GM19099 (cell line): Measurements from ENCODE around the gene DCC.

Experiments used
- POLR2A ChIP-seq: IDR thresholded peaks from 3 replicates; pipeline ENCODE4 v1.6.1; 2011; ENCODE audit warnings: low read depth; ENCODE audit not compliant: insufficient read length; ENCODE audit errors: extremely low read depth

DCC gene

GRCh38 chr18:53254265-53254664 is 914.3 kb downstream of the DCC start:
- TF ChIP-seq POLR2A = no peak

DNA sequence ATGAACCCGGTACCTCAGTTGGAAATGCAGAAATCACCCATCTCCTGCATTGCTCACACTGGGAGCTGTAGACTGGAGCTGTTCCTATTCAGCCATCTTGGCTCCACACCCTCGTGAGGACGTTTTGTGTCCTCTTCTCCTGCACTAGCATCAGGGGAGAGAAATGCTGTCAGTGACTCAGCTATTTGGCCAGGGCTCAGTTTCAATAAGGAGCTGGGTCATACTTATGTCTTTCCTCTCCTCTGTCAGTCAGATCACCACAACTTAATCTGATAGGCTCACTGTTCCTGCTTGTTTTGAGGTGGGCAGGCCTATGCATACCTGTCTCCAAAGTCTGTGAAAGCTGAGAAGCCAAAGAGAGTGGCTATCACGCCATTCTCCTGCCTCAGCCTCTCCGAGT is 921.2 kb downstream of the DCC start:
- no peak for TF ChIP-seq POLR2A

DNA sequence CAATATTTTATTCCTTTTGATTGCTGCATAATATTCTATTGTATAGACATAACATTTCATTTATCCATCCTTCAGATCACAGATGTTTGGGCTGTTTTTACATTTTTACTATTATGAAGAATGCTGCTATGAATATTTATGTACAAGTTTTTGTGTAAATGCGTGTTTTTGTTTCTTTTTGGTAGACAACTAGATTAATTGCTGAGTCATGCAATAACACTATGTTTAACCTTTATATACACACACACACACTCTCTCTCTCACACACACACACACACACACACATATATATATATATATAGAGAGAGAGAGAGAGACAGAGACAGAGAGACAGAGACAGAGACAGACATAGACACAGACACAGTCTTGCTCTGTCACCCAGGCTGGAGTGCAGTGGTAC is 926.9 kb downstream of the DCC start:
- TF ChIP-seq POLR2A = no peak

DNA sequence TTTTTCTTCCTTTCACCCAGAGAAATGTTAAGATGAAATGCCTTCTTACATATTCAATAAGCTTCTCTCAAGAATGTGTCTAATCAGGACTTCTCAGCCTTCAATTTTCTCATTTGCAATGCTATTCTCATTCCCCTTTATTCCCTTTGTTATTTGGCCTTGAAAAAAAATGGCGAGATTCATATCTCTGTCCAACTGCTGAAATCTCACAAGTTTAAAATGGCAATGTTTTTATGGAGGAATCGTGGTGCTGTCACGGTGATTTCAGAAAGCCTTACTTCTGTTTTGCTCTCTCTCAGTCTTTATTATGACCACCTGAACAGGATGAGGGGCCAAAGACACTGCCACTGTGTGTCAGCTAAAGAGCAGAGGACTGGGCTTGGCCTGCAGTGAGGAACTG is 928.5 kb downstream of the DCC start:
- no peak for TF ChIP-seq POLR2A

DNA sequence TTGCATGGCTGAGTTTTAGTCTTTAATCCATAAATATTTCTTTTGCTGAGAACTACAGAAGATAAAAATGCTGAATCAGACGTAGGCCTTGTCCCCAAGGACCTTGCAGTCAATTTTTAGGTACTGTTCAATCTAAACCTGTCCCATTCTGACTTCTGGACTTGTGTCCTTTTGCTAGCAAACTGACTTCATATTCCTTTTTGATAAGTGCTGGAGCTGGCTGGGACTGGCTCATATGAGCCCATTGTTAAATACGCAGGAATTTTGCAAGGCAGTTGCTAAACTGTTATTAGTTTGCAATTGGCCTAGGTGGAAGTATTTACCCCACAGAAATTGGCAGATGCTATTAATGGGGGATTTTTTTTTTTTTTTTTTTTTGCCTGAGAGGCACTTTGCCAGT is 941.4 kb downstream of the DCC start:
- TF ChIP-seq POLR2A = no peak

DNA sequence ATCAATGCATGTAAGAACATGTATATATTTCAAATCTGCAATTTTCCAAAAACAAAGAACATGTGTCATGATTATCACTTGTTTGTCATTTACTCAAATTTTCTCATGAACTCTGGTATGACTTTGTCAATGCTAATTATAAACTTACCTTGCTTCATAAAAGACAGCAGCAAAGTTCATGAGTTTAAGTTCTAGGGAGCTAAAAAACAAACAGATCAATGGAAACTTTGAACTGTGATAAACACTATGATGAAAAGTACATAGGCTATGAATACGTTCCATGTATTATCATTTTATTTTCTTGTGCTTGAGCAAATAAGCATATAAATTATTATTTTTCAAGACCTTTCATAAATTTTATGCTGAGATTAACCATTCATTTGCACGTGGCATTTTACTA is 943.7 kb downstream of the DCC start:
- no peak for TF ChIP-seq POLR2A

GRCh38 chr18:53305461-53305860 is 965.5 kb downstream of the DCC start:
- TF ChIP-seq POLR2A = no peak

DNA sequence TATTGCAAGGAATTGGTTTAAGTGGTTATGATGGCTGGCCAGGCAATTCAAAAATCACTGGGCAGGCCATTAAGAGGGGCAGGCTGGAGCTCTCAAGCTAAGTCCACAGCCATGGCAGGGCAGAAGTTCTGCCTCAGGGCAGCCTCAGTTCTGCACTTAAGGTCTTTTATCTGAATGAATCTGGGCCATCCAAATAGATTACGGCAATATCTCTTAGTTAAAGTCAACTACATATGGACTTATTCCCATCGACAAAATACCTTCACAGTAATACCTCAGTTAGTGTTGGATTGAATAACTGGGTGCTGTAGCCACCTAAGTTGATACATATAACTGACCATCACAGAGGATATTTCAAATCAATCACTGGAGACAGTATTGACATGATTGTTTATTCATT is 979.6 kb downstream of the DCC start:
- no peak for TF ChIP-seq POLR2A

DNA sequence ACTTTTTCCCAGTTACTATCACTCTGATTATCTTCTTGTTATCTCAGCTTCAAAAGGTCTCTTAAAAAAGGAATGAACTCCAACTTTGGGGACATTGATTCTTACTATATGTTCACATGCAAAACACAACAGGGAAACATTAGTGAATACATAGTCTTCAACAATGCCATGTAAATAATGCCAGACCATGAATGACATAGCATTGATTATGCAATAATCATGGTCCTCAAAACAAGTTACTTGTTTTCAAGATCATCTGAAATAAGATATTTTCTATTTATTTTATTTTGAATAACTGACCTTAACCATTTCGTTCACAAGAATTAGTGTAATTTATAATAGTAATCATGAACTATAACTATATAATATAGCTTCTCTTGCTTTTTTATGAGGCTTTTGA is 982.2 kb downstream of the DCC start:
- TF ChIP-seq POLR2A = no peak

DNA sequence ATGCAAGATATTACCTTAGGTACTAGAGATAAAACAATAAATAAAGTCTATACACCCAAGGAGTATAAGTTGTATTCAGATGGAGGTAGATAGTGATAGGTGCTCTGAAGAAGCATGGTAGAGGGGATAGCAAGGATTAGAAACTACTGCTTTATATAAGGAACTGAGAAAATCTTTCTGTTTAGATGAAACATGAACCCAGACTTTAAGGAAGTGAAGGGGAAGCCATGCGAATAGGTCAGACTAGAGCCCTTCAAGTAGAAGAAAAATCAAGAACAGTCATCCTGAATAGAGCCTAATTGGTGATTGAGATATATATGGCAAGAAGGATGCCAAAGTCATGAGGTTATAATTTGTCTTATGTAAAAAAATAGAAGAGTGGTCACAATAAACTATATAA is 984.4 kb downstream of the DCC start:
- no peak for TF ChIP-seq POLR2A

DNA sequence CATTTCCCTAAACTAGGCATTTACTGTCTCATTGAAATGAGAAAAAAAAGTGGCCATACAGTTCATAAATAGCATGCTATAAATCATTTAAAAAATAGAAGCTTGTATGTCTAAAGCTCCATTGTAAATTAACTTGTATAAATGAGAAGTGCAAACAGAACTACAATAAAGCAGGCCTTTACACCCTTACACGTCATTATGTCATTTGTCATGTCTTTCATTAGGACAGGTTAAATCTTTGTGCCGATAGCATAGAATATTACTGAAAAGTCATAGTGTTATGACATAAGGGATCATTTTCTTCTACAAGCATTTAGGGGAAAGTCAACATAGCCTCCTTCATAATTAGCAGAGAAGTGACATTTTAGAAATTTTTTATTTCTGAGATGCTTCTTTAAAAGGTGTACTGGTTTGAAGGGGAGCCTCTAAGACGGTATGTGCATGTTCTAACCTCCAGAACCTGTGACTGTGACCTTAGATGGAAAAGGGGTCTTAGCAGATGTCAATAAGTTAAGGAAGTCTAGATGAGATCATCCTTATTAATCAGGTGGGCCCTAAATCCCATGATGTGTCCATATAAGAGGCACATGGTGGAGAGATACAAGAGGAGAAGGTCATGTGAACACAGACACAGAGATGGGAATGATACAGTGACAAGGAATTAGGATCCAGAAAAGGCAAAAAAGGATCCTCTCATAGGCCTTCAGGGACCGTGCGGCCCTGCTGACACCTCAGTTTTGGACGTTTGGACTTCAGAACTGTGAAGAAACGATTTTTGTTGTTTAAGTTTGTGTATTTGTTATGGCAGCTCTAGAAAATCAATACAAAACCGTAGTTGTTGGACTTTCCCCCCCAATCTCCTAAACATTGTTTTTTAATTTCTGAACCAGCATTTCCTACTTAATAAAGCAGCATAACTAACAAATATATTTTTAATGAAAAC is 1020.8 kb downstream of the DCC start:
- no peak for TF ChIP-seq POLR2A

DNA sequence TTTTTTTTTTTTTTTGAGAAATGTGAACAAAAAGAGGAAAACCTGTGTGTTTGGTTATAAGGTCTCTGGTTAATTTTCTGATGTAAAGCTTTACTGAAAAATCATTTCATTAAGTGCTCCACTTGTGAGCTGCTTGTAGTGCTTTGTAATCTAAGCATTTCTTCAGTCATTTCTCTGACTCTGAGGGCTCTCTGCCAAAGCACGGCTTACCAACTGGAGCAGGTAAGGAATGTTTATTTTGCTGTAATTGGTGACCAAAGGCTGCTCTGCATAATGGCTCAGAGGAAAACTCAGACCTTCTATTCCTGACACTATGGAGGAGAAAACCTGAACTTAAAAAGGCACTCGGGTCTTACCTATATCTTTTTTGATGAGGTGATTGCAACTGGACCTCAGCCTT is 1035.6 kb downstream of the DCC start:
- TF ChIP-seq POLR2A = no peak

- no peak for TF ChIP-seq POLR2A
Measured at GRCh38 chr18:53380063-53380639, 1040.2 kb downstream of the DCC start.

GRCh38 chr18:53382870-53383269 is 1042.9 kb downstream of the DCC start:
- no peak for TF ChIP-seq POLR2A

DNA sequence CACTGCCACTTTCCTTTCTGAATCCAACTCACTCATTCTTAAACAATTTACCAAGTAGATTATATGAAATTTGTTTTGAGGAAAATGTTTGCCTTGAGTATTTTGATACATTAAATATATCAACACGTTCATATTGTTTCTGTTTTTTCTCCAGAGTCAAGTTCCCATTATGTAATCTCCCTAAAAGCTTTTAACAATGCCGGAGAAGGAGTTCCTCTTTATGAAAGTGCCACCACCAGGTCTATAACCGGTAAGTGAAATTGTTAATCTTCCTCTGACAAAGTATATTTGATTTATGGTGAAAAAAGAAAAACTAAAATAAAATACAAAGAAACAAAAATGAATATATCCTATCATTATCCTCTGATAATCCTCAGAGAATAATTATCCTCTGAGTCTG is 1045.9 kb downstream of the DCC start:
- TF ChIP-seq POLR2A = no peak

- no peak for TF ChIP-seq POLR2A
Measured at GRCh38 chr18:53387581-53387980, 1047.6 kb downstream of the DCC start.
